MM.1S (cell line): ENCODE measurements around the gene GLS.

ENCODE experiments used
- CTCF ChIP-seq: fragments of 300-600 bp; sonication (generic); IDR thresholded peaks from 2 replicates; pipeline ENCODE4 v1.5.1; 2016; ENCODE audit warnings: antibody characterized with exemption, low read length, mixed read lengths
- EZH2 ChIP-seq: fragments of 300-600 bp; sonication (generic); optimal IDR thresholded peaks from 2 replicates; pipeline ENCODE3; 2017; ENCODE audit warnings: low read depth, mild to moderate bottlenecking, antibody characterized with exemption, low read length, mixed read lengths
- EZH2phosphoT487 ChIP-seq: fragments of 300-600 bp; sonication (generic); IDR thresholded peaks from 2 replicates; pipeline ENCODE4 v1.6.1; 2018; ENCODE audit warnings: antibody characterized with exemption, low read length

- TF ChIP-seq CTCF (no peak), EZH2phosphoT487 (no peak), EZH2 (no peak)
These were observed 35.8 kb upstream of the GLS start for GRCh38 chr2:190844700-190845401.
